ENCODE measurements around the gene MAML3.
A peak's percentile ranks its signal among the peaks of the same experiment; 100 is the strongest.

GRCh38 chr4:139815778-139816601 is 338.0 kb downstream of the MAML3 start:
- TF ChIP-seq POLR2A (IDR thresholded peaks at IDR 0.05), result peak in 1 of 2 donors; percentile 62
- TF ChIP-seq CTCF (IDR thresholded peaks at IDR 0.05), result no peak

Data from uterus (tissue), 2 donors.